Ovary (tissue), 3 donors: Measurements from ENCODE around the gene CDH23.

Experiments
- POLR2A ChIP-seq: fragments of 450-650 bp; IDR thresholded peaks from one replicate; pipeline ENCODE4 v1.6.1; 2017; ENCODE audit warnings: antibody characterized with exemption, mild to moderate bottlenecking, moderate library complexity
- TF ChIP-seq, protein P1 (sequence below), 3 donors: fragments of 450-650 bp in 2 of 3; fragments of 200-600 bp in 1 of 3; IDR thresholded peaks; one replicate each; pipeline versions ENCODE4 v1.5.1 to v1.8.0; 2016 to 2022; ENCODE audit warnings: antibody characterized with exemption in 3 of 3, mild to moderate bottlenecking in 1 of 3
- donor health status: DM: no; HTN: no; CAD: no.

- TF ChIP-seq, protein P1, sequence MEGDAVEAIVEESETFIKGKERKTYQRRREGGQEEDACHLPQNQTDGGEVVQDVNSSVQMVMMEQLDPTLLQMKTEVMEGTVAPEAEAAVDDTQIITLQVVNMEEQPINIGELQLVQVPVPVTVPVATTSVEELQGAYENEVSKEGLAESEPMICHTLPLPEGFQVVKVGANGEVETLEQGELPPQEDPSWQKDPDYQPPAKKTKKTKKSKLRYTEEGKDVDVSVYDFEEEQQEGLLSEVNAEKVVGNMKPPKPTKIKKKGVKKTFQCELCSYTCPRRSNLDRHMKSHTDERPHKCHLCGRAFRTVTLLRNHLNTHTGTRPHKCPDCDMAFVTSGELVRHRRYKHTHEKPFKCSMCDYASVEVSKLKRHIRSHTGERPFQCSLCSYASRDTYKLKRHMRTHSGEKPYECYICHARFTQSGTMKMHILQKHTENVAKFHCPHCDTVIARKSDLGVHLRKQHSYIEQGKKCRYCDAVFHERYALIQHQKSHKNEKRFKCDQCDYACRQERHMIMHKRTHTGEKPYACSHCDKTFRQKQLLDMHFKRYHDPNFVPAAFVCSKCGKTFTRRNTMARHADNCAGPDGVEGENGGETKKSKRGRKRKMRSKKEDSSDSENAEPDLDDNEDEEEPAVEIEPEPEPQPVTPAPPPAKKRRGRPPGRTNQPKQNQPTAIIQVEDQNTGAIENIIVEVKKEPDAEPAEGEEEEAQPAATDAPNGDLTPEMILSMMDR (IDR thresholded peaks at IDR 0.05) = no peak
- no peak for TF ChIP-seq POLR2A
These were observed 14.0 kb upstream of the CDH23 start for GRCh38 chr10:71382757-71383156.
